UCSD-AML1 (cell line): Measurements from ENCODE around the gene CCDC34.

Source experiments
- DNase-seq: peaks from one replicate; lab custom pipeline; 2025; ENCODE audit not compliant: unreplicated experiment; lab: John Stamatoyannopoulos, UW

CCDC34 gene

DNA sequence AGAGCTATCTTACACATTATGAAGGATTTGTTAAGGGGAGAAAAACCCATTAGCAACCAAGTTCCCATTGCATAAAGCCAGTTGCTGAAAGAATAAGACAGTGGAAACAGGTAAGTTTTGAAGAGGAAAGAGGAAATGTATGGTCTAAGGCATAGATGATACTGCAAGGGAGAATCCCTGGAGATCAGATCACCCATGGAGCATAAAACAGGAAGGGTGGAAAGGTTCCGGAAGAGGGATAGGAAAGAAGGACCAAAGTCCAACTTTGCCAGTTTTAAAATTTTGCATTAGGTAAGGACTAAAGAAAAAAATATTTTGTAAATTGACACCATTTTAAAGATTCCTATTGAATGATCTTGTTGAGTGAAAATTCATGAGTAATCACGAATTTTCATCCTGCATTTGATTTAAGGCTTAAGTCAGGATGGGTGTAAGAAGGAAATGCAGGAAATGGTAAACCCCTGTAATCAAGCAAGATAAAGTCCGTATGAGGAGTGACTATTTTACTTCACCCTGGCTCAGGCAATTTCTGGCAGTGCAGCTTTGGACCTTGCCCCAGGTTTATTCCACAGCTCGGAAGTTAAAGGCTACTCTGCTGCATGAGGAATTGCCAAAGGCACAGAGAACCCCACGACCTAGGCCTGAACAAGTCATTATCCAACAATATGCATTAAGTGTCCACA is 70.9 kb downstream of the CCDC34 start:
- DNase-seq = no peak

- DNase-seq = no peak
These were observed 71.6 kb downstream of the CCDC34 start for GRCh38 chr11:27291302-27291889.

DNA sequence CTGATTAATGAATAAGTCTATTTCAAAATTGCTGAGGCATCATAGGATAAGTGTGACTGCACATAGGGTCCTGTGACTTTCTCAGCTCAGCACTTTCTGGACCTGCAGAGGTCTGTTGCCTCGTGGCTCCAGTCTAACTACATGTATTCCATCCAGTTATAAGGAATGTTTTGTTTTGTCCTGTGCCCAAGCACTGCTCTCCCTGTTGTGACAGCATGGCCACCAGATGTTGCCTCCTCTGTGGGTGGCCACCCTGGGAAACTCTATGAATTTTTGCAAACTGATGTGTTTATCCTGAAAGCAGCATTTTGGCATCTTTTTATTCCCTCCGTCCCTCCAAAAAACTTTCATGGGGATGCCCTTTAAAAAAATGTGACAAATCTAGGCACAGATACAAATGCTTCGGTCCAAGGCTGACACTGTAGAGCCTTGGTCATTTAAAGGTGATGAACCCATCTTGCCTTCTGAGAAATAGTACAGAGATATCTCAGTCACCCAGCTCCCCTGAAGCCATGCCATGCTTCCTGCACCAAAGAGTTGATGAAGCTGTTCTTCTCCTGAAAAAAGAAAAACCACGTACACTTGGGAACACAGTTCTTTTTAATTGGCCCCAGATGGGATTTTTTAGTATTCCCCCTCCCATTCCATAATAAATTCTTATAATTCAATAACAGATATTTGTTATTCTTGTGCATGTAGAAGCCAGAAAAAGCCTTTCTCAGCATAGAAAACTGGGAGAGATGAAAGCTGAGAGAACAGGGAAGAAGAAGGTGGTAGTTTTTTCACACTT is 72.6 kb downstream of the CCDC34 start:
- DNase-seq = no peak
